NCI-H1105 (cell line): ENCODE measurements around the gene PRDM16.

Experiments
- DNase-seq: peaks from one replicate; lab custom pipeline; 2025; lab: John Stamatoyannopoulos, UW

Gene PRDM16

DNA sequence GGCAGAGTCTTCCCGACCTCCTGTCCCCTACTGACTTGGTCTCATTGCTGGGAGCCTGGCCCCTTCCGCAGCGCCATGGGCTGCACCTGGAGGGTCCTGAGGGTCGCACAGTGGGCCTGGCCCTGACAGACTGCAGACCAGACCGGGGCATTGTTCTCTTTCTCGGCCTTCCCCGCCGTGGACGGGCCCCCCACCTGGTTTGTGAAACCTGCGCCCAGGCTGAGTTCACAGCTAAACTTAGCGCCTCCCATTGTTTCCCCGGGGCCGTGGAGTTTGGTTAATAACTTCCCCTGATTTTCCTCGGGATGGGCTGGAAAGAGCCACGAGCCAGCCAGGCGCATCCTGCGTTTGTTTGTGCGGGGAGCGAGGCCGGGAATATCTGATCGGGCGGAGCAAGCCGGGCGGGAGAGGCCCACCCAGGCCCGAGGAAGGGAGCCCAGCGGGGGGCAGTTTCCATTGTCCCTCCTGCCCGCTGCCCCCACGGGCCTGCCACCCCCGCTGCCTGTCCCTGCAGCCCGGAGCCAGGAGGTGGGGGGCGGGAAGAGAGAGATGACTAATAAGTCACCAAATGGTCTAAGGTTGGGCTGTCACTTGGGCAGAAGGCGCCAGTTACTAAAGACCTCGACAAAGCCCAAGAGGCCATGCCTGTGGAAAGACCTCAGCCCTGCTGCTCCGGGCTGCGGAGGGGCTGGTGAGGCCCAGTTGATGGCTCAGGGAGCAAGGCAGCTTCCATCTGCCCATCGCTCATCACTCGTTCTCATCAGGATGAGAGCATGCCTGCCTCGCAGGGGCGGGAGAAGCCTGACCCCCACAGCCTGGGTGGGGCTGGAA lies 346.5 kb downstream of the PRDM16 start:
- DNase-seq = no peak

DNA sequence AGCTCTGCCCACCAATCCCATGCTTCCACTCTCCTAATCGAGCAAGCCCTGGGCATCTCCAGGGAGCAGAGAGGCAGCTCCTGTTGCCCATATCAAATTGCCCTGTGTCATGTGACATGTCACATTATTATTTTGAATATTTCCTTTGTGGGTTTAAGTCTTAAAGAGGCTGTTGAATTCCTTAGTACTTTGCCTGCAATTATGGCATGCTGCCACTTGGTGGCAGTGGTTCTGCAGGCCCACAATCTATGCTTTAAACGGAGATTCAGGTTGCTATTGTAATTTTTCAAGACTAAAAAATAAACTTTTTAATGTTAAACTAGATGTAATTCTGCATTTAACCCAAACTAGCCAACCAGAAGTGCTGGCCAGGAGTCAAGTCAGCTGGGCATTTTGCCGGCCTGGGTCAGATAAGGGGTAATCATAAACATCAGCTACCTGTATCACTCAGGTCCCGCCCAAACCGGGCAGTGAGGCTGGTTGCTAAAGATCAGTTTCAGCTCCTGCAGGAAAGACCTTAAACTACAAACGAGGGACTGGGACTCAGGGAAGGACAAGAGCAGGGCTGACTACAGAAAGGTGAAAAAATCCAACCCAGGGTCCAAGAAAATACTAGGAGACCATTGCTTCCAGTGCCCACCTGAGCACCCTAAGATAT lies 348.2 kb downstream of the PRDM16 start:
- no peak for DNase-seq

DNA sequence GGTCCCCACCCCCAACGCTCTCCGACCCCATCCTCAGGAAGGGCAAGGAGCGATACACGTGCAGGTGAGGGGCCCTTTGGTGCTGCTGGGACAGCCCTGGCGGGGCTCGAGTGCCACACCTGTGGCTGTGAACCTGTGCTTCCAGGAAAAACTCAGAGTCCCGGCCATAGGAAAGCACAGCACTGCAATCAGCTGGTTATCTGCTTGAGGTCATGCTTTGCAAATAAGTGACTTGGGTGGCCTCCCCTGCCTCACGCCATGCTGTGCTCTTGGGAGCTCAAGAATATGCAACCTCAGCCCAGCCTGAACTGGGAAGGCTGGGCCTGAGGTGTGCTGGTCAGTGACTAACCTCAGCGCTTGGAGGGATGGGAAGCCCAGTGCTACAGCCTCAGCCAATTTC lies 348.9 kb downstream of the PRDM16 start:
- DNase-seq = no peak

DNA sequence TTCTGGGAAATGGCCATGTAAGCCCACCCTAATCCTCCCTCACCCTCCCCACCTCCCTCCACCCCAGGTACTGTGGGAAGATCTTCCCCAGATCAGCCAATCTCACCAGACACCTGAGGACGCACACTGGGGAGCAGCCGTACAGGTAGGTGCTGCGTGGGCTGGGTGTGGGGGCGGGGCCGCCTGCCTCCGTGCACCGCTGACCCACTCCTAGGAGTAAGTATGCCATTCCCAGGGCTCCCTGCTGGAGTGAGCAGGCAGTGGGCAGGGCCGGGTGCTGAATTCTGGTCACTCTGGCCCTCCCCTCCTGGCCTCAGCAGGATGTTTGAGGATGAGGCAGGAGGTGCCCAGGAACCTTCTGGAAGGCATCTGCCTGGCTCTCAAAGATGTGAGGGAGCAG lies 349.6 kb downstream of the PRDM16 start:
- no peak for DNase-seq

DNA sequence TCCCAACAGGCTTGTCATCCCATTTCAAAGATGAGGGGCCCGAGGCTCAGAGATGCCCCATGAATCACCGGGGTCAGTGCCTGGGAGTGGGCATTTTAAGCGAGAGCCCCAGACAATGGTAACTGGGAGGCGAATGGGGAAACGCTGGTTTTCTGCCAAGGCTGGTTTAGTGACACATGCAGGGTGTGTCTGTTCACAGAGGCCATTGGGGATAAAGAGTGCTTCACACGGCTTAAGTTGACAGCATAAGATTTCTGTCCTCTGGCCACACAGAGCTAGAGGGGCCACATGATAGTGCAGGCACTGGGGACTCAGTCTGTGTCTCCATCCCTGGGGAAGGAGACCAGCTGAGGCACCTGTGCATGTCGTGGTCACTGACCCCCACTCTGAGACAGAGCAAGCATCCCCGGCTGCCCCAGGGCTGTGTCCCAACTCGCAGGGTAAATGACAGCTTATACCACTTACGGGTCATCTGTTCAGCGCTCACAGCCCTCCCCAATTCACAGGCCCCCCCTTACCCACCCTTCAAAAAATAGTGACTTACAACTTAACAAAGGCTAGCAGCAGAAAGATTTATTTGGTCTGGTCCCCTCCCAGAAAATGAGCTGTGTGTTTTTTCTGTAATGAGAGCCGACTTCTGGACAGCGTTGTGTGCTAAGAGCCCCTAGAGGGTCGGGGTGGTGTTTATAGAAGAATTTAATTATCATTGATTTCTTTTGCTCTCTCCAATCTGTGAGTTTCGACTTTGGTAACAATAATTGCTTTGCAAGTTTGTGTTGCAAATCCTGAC lies 350.6 kb downstream of the PRDM16 start:
- DNase-seq = no peak

DNA sequence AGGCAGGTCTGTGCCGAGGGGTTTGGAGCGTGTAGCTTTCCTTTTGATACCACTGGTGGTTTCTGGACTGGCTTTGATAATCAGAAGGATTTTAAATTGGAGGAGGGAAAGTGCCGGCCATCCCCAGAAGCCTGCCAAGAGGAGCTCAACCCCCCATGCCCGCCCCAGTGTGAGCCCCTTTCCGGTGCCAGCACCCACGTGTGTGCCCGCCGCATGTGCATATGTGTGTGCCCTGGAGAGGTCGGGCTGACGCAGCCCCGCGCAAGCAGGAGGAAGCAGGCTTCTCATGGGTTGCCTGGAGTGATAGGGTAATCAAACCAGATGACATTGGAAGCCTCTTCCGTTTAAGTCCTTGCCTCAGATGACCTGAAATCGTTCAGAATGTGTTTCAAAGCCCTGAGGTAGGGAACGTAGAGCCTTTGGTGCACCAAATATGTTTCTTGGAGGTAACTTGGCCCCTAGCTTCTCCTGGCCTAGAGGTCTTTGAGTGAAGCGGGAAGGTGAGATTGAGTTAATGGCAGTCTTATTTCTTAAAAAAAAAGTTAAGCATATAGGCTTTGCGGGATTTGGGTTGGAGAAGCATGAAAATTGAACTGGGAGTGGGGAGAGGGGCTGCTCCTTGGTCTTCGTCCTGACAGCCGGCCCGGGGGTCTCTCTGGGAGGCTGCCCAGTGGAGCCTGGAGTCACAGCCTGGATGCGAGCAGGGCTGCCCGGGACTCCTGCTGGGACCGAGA lies 351.4 kb downstream of the PRDM16 start:
- DNase-seq = no peak

DNA sequence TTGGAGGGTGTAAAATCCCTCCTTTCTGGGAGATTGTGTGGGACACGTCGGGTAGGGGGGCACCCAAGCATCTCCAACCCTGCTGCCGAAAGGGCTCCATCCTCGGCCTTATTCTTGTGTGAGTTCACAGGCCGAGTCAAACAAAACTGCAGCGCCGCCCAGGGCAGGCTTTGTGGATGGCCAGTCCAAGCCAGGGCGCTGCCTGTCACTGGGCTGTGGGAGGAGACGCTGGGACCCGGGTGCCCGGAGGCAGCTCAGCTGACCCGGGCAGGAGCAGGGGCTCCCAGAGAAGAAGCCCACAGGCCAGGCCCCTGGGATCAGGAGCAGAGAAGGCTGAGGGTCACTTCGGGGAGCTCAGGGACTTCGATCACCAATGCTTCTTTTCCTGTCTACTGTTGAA lies 353.6 kb downstream of the PRDM16 start:
- DNase-seq = no peak

DNA sequence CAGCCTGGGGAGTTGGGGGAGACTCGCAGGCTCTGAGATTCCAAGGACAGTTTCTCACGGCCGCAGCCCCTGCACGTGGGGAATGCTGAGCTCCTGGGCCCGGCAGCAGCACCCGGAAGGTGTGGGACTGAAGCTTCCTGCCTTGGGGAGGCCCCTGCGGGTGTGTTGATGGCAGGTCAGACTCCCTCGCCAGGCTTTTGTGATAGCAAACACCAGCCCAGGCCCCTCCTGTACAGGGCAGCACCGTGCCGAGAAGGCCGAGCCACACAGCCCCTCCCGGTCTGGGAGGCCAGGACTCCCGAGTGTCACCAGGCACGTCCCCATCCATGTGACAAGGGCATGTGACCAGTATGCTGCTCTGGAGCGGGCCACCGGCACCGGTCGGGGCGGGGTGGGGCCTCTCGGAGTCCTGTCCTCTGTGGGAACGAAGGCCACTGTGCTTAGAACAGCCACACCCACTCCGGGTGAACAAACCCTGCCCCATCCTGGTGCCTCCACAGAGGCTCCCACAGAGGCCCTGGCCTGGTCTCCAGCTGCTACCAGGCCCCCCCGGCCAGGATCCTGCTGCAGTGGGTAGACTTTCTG lies 354.3 kb downstream of the PRDM16 start:
- no peak for DNase-seq

DNA sequence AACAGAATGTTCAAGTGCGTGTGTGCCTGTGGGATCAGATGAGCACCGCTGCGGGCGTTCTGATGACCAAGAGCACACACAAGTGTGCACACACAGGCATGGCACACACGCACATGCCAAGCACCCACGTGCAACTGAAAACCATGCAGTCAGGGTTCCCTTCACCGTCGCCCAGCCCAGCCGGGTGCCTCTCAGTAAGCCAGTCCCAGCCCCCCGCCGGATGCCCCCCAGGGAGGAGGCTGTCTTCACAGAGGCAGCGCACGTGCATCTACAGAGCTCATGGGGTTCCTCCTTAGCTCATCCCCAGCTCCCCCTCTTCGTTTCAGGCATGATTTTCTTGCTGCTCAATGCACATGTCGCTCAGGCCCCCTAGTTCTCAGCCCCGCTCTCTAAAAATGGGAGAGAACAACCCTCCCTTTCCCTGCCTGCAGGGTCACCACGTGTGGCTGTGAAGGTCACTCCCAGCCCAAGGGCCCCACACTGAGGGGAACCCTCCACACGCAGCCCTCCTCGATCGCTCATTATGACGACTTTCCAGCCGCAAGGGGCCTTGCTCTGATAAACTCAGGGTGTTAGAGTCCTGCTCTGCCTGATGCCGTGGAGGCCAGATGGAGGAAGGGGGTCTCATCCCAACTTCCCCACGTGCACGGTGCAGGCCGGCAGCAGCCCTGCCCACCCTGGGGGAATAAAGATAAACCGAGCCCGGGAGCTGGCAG lies 355.1 kb downstream of the PRDM16 start:
- DNase-seq = no peak

DNA sequence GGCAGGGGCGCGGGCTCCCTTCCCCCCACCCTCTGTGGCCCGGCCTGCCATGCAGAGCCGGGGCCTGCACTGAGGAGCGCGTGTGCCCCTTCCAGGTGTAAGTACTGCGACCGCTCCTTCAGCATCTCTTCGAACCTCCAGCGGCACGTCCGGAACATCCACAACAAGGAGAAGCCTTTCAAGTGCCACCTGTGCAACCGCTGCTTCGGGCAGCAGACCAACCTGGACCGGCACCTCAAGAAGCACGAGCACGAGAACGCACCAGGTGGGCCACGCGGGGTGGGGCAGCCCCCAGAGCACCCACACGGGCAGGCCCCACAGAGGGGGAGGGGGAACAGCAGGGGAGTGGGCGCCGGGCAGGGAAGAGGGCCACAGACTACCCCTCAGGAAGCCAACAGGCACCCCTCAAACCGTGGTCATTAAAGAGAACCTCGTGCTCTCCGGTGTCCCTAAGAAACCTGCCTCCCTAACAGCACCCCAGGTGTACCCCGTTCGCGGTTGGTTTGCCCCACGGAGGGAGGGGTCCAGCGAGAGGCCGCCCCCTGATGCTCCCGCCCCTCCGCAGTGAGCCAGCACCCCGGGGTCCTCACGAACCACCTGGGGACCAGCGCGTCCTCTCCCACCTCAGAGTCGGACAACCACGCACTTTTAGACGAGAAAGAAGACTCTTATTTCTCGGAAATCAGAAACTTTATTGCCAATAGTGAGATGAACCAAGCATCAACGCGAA lies 356.6 kb downstream of the PRDM16 start:
- DNase-seq = no peak

DNA sequence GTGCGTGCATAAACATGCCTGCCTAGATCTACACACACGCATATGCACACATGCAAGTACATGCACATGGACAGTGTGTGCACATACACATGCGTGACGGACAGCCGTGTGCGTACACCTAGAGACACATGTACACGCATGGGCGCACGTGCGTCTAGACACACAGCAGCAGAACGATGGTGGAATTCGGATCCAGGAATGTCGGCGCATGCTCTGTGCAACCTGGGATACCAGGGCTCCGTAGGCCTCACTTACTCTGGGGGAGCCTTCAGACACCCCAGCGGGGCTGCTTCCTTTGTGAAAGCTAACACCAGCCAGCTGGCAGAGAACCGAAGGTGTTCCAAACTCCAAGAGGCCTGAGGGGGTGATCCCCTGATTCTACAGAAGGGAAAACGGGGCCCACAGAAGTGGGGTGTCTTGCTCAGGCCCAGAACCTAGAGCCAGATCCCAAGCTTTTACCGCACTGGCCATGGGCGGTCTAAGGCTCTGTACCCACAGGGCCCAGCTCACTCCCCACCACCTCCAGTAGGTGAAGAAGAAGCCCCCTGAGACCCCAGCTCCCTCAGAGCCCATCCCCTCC lies 358.0 kb downstream of the PRDM16 start:
- no peak for DNase-seq

DNA sequence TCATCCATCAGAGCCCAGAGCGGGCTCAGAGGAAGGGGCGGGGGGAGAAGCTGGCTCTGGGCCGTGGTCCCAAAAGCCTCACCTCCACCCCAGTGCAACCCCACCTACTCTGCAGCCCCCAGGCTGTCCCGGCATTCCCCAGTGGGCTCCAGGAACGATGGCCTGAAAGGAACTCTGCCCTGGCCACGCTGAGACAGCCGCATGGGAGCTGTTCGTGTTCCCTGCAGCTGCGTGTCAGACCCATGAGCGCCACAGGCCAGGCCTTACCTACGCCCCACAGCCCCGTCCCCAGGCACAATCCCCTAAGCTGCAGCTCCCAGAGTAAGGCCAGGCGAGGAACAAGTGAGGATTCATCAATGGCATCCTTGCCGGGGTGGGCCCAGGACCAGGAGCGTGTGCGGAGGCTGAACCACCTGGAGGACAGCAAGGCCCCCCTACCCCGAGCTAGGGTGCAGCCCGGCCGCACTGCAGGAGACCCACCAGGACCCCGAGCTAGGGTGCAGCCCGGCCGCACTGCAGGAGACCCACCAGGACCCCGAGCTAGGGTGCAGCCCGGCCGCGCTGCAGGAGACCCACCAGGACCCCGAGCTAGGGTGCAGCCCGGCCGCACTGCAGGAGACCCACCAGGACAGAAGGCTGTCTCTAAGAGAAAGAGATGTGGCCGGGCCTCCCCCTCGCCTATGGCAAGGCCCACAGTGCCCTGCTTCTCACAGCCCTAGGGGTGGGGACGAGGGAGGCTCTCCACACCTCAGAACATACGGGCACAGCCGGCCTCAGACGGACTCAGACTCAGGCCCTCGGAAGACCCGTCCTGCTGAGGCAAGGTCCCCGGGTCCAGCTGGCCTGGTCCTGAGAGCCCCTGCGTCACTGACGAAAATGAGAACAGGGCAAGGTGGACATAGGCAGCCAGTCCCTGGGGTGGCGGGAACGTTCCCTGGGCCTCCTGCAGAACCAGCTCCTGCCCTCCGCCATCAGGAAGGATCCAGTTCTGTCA lies 359.0 kb downstream of the PRDM16 start:
- DNase-seq = no peak

DNA sequence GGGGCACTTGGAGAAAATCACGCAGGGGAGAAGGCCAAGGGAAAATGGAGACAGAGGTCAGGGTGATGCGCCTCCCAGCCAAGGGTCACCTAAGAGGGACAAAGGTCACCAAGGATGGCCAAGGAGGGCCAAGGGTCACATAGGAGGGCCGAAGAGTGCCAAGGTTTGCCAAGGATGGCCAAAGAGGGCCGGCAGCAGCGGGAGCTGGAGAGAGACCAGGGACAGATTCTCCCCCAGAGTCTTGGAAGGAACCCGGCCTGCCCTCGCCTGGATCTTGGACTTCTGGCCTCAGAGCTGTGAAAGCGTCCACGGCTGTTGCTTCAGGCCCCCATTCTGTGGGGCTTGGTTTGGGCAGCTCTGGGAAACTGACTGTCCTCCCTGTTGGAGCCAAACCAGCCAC lies 359.9 kb downstream of the PRDM16 start:
- no peak for DNase-seq

DNA sequence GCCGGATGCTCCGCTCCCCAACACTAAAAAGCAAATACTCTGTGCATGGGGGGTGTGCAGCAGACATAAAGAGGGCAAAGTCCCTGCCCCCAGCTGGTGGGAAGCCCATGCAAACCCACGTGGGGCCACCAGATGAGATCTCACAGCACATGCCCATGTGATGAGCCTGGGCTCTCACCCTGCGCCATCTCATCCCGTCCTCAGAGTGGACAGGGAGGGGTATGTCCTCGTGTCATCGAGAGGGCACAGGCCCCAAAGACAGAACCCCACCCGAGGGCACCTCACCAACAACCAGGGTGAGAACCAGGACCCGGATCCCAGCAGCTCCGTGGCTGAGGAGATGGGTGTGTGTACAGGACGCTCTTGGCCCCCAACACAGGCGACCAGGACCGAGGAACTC lies 360.3 kb downstream of the PRDM16 start:
- no peak for DNase-seq

DNA sequence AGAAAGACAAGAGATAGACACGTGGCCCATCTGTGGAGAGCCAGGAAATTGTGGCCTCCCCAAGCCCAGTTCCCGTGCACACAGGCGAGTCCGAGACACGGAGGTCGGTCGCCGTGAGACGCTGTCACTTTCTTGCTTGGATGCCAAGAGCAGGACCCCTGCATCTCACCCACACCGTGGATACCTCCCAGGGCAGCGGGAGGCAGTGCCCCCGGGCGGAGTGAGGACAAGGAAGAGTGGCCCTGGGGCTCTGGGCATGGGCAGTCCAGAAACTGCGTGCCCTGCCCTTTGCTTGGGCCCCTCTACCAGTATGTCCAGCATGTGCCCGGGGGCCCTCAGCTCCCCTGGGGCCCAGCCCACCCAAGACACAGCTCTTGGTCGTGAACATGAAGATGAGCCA lies 360.8 kb downstream of the PRDM16 start:
- DNase-seq = no peak

DNA sequence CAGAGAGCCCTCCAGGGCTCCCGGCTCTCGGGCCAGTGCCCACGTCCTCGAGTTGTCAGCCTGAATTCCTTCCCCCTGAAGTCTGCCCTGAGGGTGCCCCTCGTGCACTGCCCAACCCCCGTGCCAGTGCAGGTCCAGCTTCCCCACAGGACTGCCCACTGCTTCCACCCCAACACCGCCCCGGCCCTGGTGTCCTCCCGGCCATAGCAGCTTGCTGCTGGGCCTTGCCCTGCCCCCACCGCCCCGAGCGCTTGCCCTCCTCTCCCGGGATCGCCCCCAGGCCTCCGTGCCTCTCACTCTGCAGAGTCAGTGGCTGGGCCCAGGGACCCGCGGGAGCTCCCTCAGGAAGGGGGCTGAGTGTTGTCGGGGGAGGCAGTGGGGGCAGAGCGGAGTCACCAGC lies 361.4 kb downstream of the PRDM16 start:
- DNase-seq = no peak

DNA sequence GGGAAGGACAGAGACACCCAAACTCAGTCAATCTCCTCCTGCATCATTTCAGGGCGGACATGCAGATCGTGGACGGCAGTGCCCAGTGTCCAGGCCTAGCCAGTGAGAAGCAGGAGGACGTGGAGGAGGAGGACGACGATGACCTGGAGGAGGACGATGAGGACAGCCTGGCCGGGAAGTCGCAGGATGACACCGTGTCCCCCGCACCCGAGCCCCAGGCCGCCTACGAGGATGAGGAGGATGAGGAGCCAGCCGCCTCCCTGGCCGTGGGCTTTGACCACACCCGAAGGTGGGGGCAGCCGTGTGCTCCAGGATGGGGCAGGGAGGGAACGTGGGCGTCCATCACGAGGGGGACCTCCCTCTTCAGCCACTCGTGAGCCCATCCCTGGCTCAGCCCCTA lies 361.8 kb downstream of the PRDM16 start:
- no peak for DNase-seq

DNA sequence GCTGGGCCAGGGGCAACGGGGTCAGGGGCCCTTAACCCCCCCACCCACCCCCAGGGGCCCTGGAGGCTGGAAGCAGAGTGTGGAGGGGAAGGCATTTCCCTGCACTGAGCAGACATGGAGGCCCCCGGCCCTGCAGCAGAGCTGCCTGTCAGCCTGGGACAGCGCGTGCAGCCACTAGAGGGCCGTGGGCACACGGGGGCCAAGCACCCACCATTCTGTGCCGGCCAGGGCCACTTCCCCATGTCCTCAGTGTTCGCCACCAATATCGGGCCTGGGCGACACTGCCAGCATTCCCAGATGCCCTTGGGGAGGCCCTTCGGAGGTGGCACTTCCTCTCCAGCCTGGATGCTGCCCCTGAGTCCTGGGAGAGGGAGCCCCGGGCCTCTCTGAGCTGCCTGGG lies 362.3 kb downstream of the PRDM16 start:
- DNase-seq = no peak

DNA sequence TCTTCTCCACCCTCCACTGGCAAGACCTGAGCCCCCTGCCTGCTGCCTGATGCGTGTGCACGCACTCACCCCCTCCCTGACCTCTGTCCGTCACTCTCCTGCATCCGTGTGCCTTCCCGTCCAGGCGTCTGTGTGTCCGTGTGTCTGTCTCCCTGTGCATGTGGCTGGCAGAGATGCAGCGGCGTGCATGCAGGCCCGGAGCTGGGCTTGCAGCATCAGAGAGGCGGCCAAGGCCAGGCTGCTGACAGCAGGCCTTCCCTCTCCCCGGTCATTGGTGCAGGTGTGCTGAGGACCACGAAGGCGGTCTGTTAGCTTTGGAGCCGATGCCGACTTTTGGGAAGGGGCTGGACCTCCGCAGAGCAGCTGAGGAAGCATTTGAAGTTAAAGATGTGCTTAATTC lies 362.7 kb downstream of the PRDM16 start:
- DNase-seq = no peak
